Inferior parietal cortex (tissue), 1 donor: ENCODE data around the gene TMEM108.

Experiments
- DNase-seq: peaks from one replicate; pipeline ENCODE4 v3.0.0-alpha.2; 2016; ENCODE audit errors: extremely low spot score

The TMEM108 gene

GRCh38 chr3:133330522-133330921 is 292.3 kb downstream of the TMEM108 start:
- no peak for DNase-seq

GRCh38 chr3:133354721-133355120 is 316.5 kb downstream of the TMEM108 start:
- DNase-seq = no peak

GRCh38 chr3:133360476-133360875 is 322.3 kb downstream of the TMEM108 start:
- no peak for DNase-seq

- no peak for DNase-seq
Measured at GRCh38 chr3:133361011-133361410, 322.8 kb downstream of the TMEM108 start.

- no peak for DNase-seq
Measured at GRCh38 chr3:133361435-133361834, 323.2 kb downstream of the TMEM108 start.

GRCh38 chr3:133362539-133362938 is 324.3 kb downstream of the TMEM108 start:
- no peak for DNase-seq

- no peak for DNase-seq
Measured at GRCh38 chr3:133364704-133365103, 326.5 kb downstream of the TMEM108 start.

GRCh38 chr3:133366921-133367320 is 328.7 kb downstream of the TMEM108 start:
- no peak for DNase-seq

- DNase-seq = no peak
Measured at GRCh38 chr3:133367403-133367802, 329.2 kb downstream of the TMEM108 start.

GRCh38 chr3:133367956-133368355 is 329.8 kb downstream of the TMEM108 start:
- no peak for DNase-seq

- no peak for DNase-seq
Measured at GRCh38 chr3:133368371-133369067, 330.3 kb downstream of the TMEM108 start.

GRCh38 chr3:133369068-133369440 is 330.9 kb downstream of the TMEM108 start:
- DNase-seq = no peak

- DNase-seq = no peak
Measured at GRCh38 chr3:133371181-133371580, 333.0 kb downstream of the TMEM108 start.

GRCh38 chr3:133371676-133372075 is 333.5 kb downstream of the TMEM108 start:
- no peak for DNase-seq

- DNase-seq = no peak
Measured at GRCh38 chr3:133374708-133375402, 336.7 kb downstream of the TMEM108 start.

GRCh38 chr3:133375403-133375745 is 337.2 kb downstream of the TMEM108 start:
- no peak for DNase-seq

- no peak for DNase-seq
Measured at GRCh38 chr3:133376810-133377209, 338.6 kb downstream of the TMEM108 start.

GRCh38 chr3:133377396-133377795 is 339.2 kb downstream of the TMEM108 start:
- peak; percentile 69 for DNase-seq

GRCh38 chr3:133379926-133380325 is 341.7 kb downstream of the TMEM108 start:
- DNase-seq = no peak

GRCh38 chr3:133380481-133381225 is 342.5 kb downstream of the TMEM108 start:
- no peak for DNase-seq

GRCh38 chr3:133381346-133382109 is 343.3 kb downstream of the TMEM108 start:
- no peak for DNase-seq

- no peak for DNase-seq
Measured at GRCh38 chr3:133383175-133383574, 345.0 kb downstream of the TMEM108 start.
